ENCODE measurements around the gene STK11IP. TPM values are rescaled to one million over a fixed set of nuclear protein-coding genes. Genes with fewer than 3 reads are reported as not detected.

The STK11IP gene
- total RNA-seq, 2 donors from 2014 or later, result 20.0 to 25.3 TPM

- no peaks in the 10 kb centered on the region for H3K4me1 ChIP-seq (ENCODE audit: control insufficient read depth in 1 of 2, low read depth in 2 of 2)
- no peak overlapping the region for H3K4me3 ChIP-seq
- ATAC-seq (ENCODE audit: insufficient number of reproducible peaks, low FRiP score, low read depth) (no peak), DNase-seq (ENCODE audit: low spot score) (no peak)
- H3K36me3 ChIP-seq, result no peaks in the 10 kb centered on the region
- H3K9me3 ChIP-seq, result no peaks in the 10 kb centered on the region
- no peak for TF ChIP-seq CTCF (IDR thresholded peaks at IDR 0.05)
- no peak overlapping the region for H3K27ac ChIP-seq
- H3K27me3 ChIP-seq (replicated peaks; ENCODE audit: insufficient read depth), result no peaks in the 10 kb centered on the region
These were observed 40.2 kb downstream of the STK11IP start for GRCh38 chr2:219637842-219638185.

GRCh38 chr2:219638217-219638947 lies 40.7 kb downstream of the STK11IP start:
- no peak for ATAC-seq (ENCODE audit: insufficient number of reproducible peaks, low FRiP score, low read depth)

GRCh38 chr2:219638948-219639755 lies 41.5 kb downstream of the STK11IP start:
- no peaks in the 10 kb centered on the region for H3K4me1 ChIP-seq (ENCODE audit: control insufficient read depth in 1 of 2, low read depth in 2 of 2)
- H3K9me3 ChIP-seq, result no peaks in the 10 kb centered on the region
- no peak overlapping the region for H3K4me3 ChIP-seq
- no peak for DNase-seq (ENCODE audit: low spot score)
- TF ChIP-seq CTCF (IDR thresholded peaks at IDR 0.05), result no peak
- H3K27ac ChIP-seq, result no peak overlapping the region
- ATAC-seq (ENCODE audit: insufficient number of reproducible peaks, low FRiP score, low read depth), result no peak
- H3K36me3 ChIP-seq, result no peaks in the 10 kb centered on the region
- no peaks in the 10 kb centered on the region for H3K27me3 ChIP-seq (replicated peaks; ENCODE audit: insufficient read depth)

More at GRCh38 chr2:219638217-219638947, 40.7 kb downstream of the STK11IP start:
- H3K9me3 ChIP-seq, result no peaks in the 10 kb centered on the region
- no peaks in the 10 kb centered on the region for H3K36me3 ChIP-seq
- no peak for TF ChIP-seq CTCF (IDR thresholded peaks at IDR 0.05)
- H3K27me3 ChIP-seq (replicated peaks; ENCODE audit: insufficient read depth), result no peaks in the 10 kb centered on the region
- H3K4me3 ChIP-seq, result no peak overlapping the region
- H3K27ac ChIP-seq, result no peak overlapping the region
- no peaks in the 10 kb centered on the region for H3K4me1 ChIP-seq (ENCODE audit: control insufficient read depth in 1 of 2, low read depth in 2 of 2)
- DNase-seq (ENCODE audit: low spot score), result no peak

- Histone ChIP-seq H3K27me3 (replicated peaks; ENCODE audit: insufficient read depth) (no peaks in the 10 kb centered on the region), H3K36me3 (no peaks in the 10 kb centered on the region), H3K4me3 (no peak overlapping the region), H3K9me3 (no peaks in the 10 kb centered on the region), H3K4me1 (ENCODE audit: control insufficient read depth in 1 of 2, low read depth in 2 of 2) (peaks cover 8 to 15% of the 10 kb centered on the region in 2 donors), H3K27ac (no peak overlapping the region)
- no peak for TF ChIP-seq CTCF (IDR thresholded peaks at IDR 0.05)
- no peak for ATAC-seq (ENCODE audit: insufficient number of reproducible peaks, low FRiP score, low read depth)
- DNase-seq (ENCODE audit: low spot score), result no peak
These were observed 43.9 kb downstream of the STK11IP start for GRCh38 chr2:219641390-219642068.

GRCh38 chr2:219642069-219642454 lies 44.4 kb downstream of the STK11IP start:
- ATAC-seq (ENCODE audit: insufficient number of reproducible peaks, low FRiP score, low read depth) (no peak), DNase-seq (ENCODE audit: low spot score) (no peak)
- H3K9me3 ChIP-seq, result no peaks in the 10 kb centered on the region
- H3K27ac ChIP-seq, result no peak overlapping the region
- H3K27me3 ChIP-seq (replicated peaks; ENCODE audit: insufficient read depth), result no peaks in the 10 kb centered on the region
- no peaks in the 10 kb centered on the region for H3K36me3 ChIP-seq
- peaks cover 8 to 15% of the 10 kb centered on the region in 2 donors for H3K4me1 ChIP-seq (ENCODE audit: control insufficient read depth in 1 of 2, low read depth in 2 of 2)
- no peak overlapping the region for H3K4me3 ChIP-seq
- no peak for TF ChIP-seq CTCF (IDR thresholded peaks at IDR 0.05)

Data from thoracic aorta (tissue), 2 donors.